GM12878 (cell line): ENCODE measurements around the gene SKAP1. TPM values are rescaled to one million over a fixed set of nuclear protein-coding genes. Genes with fewer than 3 reads are reported as not detected.

Experiments
- ATAC-seq: fragments of 200-7000 bp; cut with Tn5 transposase; 3 replicates; pipeline ENCODE4 v1.9.1; 2020; ENCODE audit warnings: mild to moderate bottlenecking, moderate library complexity
- BruUV-seq: library from RNA; stranded (reverse); fragments of 400-500 nt; replicated peaks from 2 replicates; lab custom pipeline; 2021; lab: Mats Ljungman, UMichigan
- CTCF ChIA-PET: fragments of 300-600 bp; sonication (Branson Sonifier 250); formaldehyde crosslinking; extraction: SDS; loops from one replicate; lab custom pipeline; 2021; ENCODE audit warnings: inconsistent platforms; lab: Yijun Ruan, JAX
- POLR2A ChIA-PET: fragments of 350-600 bp; formaldehyde crosslinking; extraction: SDS; loops from one replicate; lab custom pipeline; 2021; ENCODE audit warnings: inconsistent platforms; lab: Charles Lee
- RAD21 ChIA-PET: fragments of 300-600 bp; sonication (Branson Sonifier 250); formaldehyde crosslinking; loops from one replicate; lab custom pipeline; 2023; ENCODE audit warnings: antibody characterized with exemption; ENCODE audit not compliant: unreplicated experiment; lab: Charles Lee
- SMC1A ChIA-PET: fragments of 300-600 bp; sonication (Branson Sonifier 250); formaldehyde crosslinking; loops from one replicate; lab custom pipeline; 2023; ENCODE audit not compliant: unreplicated experiment, uncharacterized antibody; lab: Charles Lee
- DNase-seq: peaks from one replicate; pipeline ENCODE4 v3.0.0-alpha.2; 2011; ENCODE audit warnings: low read depth, low spot score
- FAIRE-seq: peaks from 3 replicates; lab custom pipeline; 2011; peaks lifted over from hg19 to GRCh38; lab: Jason Lieb, UNC
- H2AFZ ChIP-seq: 2 replicates; pipeline ENCODE4 v1.6.0; 2011; ENCODE audit warnings: low read depth, low read length, control low read depth; ENCODE audit not compliant: control insufficient read depth
- H3K27ac ChIP-seq: 2 replicates; pipeline ENCODE4 v1.5.1; 2011; ENCODE audit warnings: control low read depth; ENCODE audit not compliant: control insufficient read depth, insufficient read depth
- H3K27me3 ChIP-seq, 2 experiments: replicated peaks in 1 of 2; 2 replicates each; pipeline versions ENCODE4 v1.6.0 to v1.6.1; 2011; ENCODE audit warnings: low read length in 1 of 2; ENCODE audit not compliant: control insufficient read depth in 2 of 2, insufficient read depth in 2 of 2
- H3K36me3 ChIP-seq, 2 experiments: 2 replicates each; pipeline ENCODE4 v1.5.1; 2011; ENCODE audit warnings: low read length in 1 of 2; ENCODE audit not compliant: control insufficient read depth in 2 of 2, insufficient read depth in 2 of 2
- H3K4me1 ChIP-seq: 2 replicates; pipeline ENCODE4 v1.6.1; 2011; ENCODE audit warnings: mild to moderate bottlenecking, low read length, moderate library complexity, mixed read lengths; ENCODE audit not compliant: control insufficient read depth, insufficient read depth
- H3K4me2 ChIP-seq: 2 replicates; pipeline ENCODE4 v1.6.0; 2011; ENCODE audit warnings: control low read depth; ENCODE audit not compliant: control insufficient read depth, insufficient read depth
- H3K4me3 ChIP-seq: fragments of 200-600 bp; sonication (generic); 2 replicates; pipeline ENCODE4 v1.5.1; 2016
- H3K79me2 ChIP-seq: 2 replicates; pipeline ENCODE4 v1.6.0; 2011; ENCODE audit warnings: low read length; ENCODE audit not compliant: control insufficient read depth, insufficient read depth
- H3K9ac ChIP-seq: 2 replicates; pipeline ENCODE4 v1.8.0; 2011; ENCODE audit warnings: low read length, control low read depth, mixed read lengths; ENCODE audit not compliant: control insufficient read depth, insufficient read depth
- H3K9me3 ChIP-seq: replicated peaks from 3 replicates; pipeline ENCODE4 v1.5.1; 2011; ENCODE audit warnings: mild to moderate bottlenecking, low read length; ENCODE audit not compliant: control insufficient read depth, insufficient read depth
- H4K20me1 ChIP-seq: 2 replicates; pipeline ENCODE4 v1.6.0; 2011; ENCODE audit not compliant: control insufficient read depth, insufficient read depth
- CREM ChIP-seq: IDR thresholded peaks from 2 replicates; pipeline ENCODE4 v1.6.1; 2014; ENCODE audit warnings: antibody characterized with exemption, low read depth
- GATAD2B ChIP-seq: fragments of 450-650 bp; conservative IDR thresholded peaks from 2 replicates; pipeline ENCODE4 v1.6.1; 2017; ENCODE audit warnings: low read depth, mild to moderate bottlenecking, moderate library complexity
- IKZF1 ChIP-seq: fragments of 450-650 bp; conservative IDR thresholded peaks from 2 replicates; pipeline ENCODE4 v1.6.1; 2017; ENCODE audit warnings: antibody characterized with exemption, mild to moderate bottlenecking
- IKZF2 ChIP-seq, 2 experiments: fragments of 450-650 bp; IDR thresholded peaks; 2 replicates each; pipeline ENCODE4 v1.6.1; 2017; ENCODE audit warnings: mild to moderate bottlenecking in 2 of 2, moderate library complexity in 2 of 2
- MTA3 ChIP-seq: IDR thresholded peaks from 2 replicates; pipeline ENCODE4 v1.6.1; 2012; ENCODE audit warnings: low read length, inconsistent platforms, borderline replicate concordance
- ZNF687 ChIP-seq: fragments of 450-650 bp; IDR thresholded peaks from 2 replicates; pipeline ENCODE4 v1.6.1; 2017; ENCODE audit warnings: mild to moderate bottlenecking, moderate library complexity
- WGBS: methylation state at CpG from one replicate; pipeline ENCODE4 v1.1.6; 2016; ENCODE audit warnings: low lambda C conversion rate; ENCODE audit not compliant: insufficient replicate concordance, insufficient coverage; ENCODE audit errors: missing lambda C conversion rate; 5-methylcytosine and 5-hydroxymethylcytosine counted together
- in situ Hi-C: fragments of 300-500 bp; cut with MboI; formaldehyde crosslinking; loops from 9 replicates; pipeline ENCODE4 v1.14.3; 2018; ENCODE audit warnings: mixed read lengths
- intact Hi-C: fragments of 100-400 bp; cut with micrococcal nuclease; formaldehyde crosslinking; loops from one replicate; pipeline ENCODE4 v1.14.2; 2022; ENCODE audit not compliant: unreplicated experiment
- polyA plus RNA-seq, 11 experiments: library from polyadenylated mRNA; depleted of rRNA in 4 of 11; unstranded in 6 of 11; stranded (reverse) in 5 of 11; fragments of >200 nt; fragmentation: Nextera tagmentation in 4 of 11; fragmentation: Illumina TruSeq in 1 of 11; extraction: Ambion mirVana in 4 of 11; extraction: Trizol in 1 of 11; gene quantifications; 1 replicate in 1 of 11; 2 replicates in 10 of 11; pipeline versions ENCODE4 v1.2.1 to v1.2.3, GENCODE V29; 2011 to 2016; ENCODE audit warnings: inconsistent platforms in 2 of 11, missing spikeins in 2 of 11, low read depth in 1 of 11
- total RNA-seq, 4 experiments: library from RNA; depleted of rRNA in 3 of 4; stranded (reverse); fragments of >200 nt in 3 of 4; fragmentation: Illumina TruSeq in 1 of 4; extraction: Trizol in 1 of 4; gene quantifications; 2 replicates each; pipeline versions ENCODE4 v1.2.1 to v1.2.3, GENCODE V29; 2013 to 2021

Gene SKAP1
- total and polyA plus RNA-seq, 10 of the 15 experiments (the other 5 are each of a cell fraction or from before 2014, with no cell fraction given), result 17.1 to 97.6 (median 35.9) TPM

- TF ChIP-seq CREM (0 out of 2 replicates have a peak, but pooled peaks have one; percentile 26), GATAD2B (no peak), IKZF2 (IDR thresholded peaks at IDR 0.05) (peak; percentile 66 to 69)
Measured at GRCh38 chr17:48295362-48296288, 134.4 kb downstream of the SKAP1 start (continued).

DNA sequence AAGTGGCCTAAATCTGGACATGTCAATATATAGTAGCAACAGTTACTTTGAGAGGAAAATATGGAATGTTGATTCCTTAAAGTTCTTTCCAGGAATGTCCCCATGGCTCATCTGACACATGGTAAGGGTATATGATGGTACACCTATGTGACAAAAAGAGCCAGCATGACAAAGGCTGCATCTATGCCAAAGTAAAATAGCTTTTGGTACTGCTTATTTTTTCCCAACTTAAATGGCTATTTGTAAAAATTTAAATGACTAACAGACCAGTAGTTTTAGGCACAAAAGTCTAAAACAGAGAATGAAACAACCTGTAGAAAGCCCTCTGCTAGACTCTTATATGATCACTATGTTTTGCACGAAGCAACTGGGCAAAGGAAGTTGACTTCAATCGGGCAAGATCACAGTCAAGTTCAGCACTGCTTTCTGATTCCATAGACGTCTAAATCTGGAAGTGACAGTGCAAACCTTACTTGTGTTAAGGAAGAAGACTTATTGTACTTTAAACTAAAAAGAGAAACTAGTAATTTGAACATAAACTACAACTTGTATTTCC is 135.1 kb downstream of the SKAP1 start:
- BruUV-seq, result no TSS peak
- ChIA-PET RAD21 (interaction anchor here (1.0 to 3.2 kb wide), 8 partner anchors 10 to 298 kb away, joined by 3 to 26 read pairs (median 5); no protein-coding TSS in a partner anchor), SMC1A (interaction anchor here (0.6 to 5.4 kb wide), 22 partner anchors 10 to 604 kb away, joined by 3 to 38 read pairs (median 4); no protein-coding TSS in a partner anchor), CTCF (interaction anchor here (1.0 to 20.0 kb wide), 12 partner anchors 9 to 298 kb away, joined by 3 to 190 read pairs (median 6); no protein-coding TSS in a partner anchor), POLR2A (interaction anchor here (0.7 to 1.2 kb wide), 4 partner anchors 10 to 598 kb away, joined by 3 read pairs; partner anchors contain the start of gene ATP5MC1)
- peak; percentile 15 for DNase-seq
- peaks cover 41% of the 10 kb centered on the region for H3K4me1 ChIP-seq
- H3K9me3 ChIP-seq, result no peaks in the 10 kb centered on the region
- H3K27me3 ChIP-seq, result no peaks in the 10 kb centered on the region
- WGBS, result 0% methylated on average over 3 of the region's 3 CpGs
- H2AFZ ChIP-seq, result peak overlapping the region; percentile 57
- no peaks in the 10 kb centered on the region for H4K20me1 ChIP-seq
- H3K27ac ChIP-seq, result peak overlapping the region; percentile 95
- ATAC-seq, result peak; percentile 57
- no peaks in the 10 kb centered on the region for H3K36me3 ChIP-seq
- in situ Hi-C loops, result no loop called here
- H3K4me3 ChIP-seq, result peak overlapping the region; percentile 20
- no peak for FAIRE-seq
- intact Hi-C loops, result no loop called here
- peak overlapping the region; percentile 25 for H3K9ac ChIP-seq
- peaks cover 1% of the 10 kb centered on the region for H3K79me2 ChIP-seq
- TF ChIP-seq IKZF1 (0 out of 2 replicates have a peak, but pooled peaks have one; percentile 11), ZNF687 (0 out of 2 replicates have a peak, but pooled peaks have one; percentile 12), MTA3 (no peak)
- H3K4me2 ChIP-seq, result peak overlapping the region; percentile 36
